Stromal cell of bone marrow (primary cell): ENCODE results near the gene MYOZ3.

Source experiments
- DNase-seq: peaks from one replicate; pipeline ENCODE4 v3.0.0-alpha.2; 2012; ENCODE audit warnings: low read depth

The MYOZ3 gene

DNA sequence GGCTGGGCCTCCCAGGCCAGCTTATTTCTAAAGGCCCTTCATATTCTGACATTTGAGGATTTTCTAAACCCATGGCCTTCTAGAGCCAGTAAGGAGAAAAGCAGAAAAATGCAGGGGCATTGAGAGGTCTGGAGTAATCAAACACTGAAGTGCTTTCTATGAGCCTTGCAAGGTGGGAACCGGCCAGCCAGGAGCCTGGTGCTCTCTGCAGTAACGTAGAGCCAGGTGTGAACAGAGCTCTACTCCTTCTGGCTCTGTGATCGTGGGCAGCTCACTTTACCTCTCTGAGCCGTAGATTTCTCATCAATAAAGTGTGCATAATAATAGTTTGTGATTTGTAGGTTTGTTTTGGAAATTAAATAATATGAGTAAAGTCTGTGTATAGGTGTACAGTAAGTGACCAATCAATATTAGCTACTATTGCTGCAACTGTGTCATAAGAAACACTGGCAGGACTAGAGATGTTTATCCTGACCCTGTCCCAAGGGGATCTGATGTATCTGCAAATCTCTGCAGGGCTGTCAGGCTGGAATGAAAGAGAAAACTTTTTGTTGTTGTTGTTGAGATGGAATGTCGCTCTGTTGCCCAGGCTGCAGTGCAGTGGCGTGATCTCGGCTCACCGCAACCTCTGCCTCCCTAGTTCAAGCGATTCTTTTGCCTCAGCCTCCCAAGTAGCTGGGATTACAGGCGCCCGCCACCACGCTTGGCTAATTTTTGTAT lies 17.9 kb upstream of the MYOZ3 start:
- no peak for DNase-seq

DNA sequence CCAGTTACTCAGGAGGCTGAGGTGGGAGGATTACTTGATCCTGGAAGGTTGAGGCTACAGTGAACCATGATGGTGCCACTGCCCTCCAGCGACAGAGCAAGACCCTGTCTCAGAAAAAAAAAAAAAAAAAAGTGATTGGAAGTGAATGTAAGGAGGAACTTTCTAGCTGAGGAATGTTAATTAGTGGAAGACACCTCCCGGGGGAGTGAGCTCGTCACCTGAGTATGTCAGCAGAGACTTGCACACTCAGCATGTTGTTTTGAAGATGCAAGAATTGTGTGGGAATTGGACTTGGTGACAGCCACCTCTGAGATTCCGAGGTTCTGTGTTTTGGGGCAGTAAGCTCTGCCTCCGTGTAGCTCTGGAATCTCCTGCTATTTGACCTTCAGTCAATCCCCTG lies 17.0 kb upstream of the MYOZ3 start:
- no peak for DNase-seq

DNA sequence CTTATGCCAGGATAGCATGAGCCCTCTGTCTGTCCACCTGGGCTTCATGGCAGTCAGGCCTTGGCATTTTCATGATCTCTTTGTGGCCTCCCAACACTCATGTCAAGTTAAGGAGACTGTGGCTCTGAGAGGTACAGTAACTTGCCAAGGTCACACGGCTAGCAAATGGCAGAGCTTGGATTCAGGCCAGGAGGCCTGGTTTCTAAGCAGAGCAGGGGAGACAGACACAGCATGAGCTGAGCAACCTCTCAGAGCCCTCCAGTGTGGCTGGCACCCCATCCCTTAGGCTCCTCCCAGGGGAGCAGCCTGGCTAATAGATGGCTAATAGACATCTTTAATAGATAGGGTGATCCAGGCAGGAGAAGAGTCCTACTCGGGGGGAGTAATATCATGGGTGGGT lies 16.5 kb upstream of the MYOZ3 start:
- no peak for DNase-seq

DNA sequence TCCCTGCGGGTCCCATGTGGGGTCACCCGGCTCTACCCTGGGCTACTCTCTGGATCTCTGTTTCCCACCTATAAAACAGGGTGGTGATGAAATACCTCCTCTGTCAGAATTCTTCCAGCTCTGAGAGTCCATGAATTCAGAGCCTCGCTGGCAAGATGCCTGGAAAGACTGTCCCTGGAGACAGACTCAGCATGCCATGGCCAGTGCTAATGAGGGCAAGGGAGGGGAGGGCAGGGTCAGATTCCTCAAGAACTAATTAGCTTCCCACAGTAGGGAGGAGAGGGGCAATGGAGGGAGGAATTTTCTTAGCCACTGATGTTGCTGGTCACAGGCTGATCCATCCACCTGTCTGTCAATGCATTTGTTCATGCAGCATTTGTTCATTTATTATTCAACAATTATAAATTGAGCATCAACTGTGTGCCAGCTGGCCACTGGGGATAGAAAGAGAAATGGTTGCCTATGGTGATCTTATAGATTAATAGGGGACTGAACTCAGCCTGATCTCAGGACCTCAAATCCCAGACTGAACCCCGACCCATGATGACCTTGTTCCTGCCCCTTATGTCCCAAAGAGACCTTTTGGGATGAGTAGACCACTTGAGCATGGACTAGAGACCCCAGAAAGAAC lies 15.9 kb upstream of the MYOZ3 start:
- peak; percentile 85 for DNase-seq

DNA sequence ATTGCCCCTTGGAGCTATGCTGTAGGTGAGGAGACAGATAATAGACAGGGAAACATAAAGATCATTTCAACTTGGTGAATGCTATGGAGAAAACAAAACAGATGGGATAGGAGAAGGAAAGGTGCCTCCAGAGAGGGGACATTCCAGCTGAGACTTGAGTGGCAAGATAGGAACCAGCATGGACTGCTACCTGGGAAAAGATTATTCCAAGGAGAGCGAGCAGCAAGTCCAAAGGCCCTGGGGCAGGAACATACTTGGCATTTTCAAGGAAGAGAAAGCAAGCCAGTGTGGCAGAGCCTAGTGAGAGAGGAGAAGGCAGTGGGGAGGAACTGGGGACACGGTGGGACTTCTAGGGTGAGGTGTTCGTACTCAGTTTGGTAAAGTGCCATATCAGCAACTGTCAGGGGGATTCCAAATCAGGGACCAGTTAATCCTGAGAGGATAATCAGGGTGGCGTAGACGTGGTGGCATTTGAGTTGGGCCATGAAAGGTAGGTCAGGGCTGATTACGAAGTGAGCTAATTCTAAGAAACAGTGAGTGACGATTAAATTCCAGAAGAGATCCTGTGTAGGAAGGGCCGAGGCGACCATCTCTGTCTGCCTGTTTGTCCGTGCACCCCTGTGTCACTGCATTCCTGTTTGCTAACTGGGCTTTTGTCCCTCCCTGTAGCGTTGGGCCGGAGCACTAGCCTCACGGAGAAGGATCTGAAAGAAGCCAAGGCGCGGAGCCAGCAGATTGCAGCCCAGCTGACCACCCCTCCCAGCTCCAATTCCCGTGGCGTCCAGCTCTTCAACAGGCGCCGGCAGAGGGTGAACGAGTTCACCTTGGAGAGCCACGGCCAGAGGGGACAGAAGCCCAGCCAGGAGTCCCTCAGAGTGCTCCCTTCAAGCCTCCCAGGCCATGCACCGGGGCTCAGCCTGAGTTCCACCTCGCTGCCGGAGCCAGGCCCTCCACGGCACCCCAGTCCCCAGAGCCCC lies 13.5 kb upstream of the MYOZ3 start:
- no peak for DNase-seq

DNA sequence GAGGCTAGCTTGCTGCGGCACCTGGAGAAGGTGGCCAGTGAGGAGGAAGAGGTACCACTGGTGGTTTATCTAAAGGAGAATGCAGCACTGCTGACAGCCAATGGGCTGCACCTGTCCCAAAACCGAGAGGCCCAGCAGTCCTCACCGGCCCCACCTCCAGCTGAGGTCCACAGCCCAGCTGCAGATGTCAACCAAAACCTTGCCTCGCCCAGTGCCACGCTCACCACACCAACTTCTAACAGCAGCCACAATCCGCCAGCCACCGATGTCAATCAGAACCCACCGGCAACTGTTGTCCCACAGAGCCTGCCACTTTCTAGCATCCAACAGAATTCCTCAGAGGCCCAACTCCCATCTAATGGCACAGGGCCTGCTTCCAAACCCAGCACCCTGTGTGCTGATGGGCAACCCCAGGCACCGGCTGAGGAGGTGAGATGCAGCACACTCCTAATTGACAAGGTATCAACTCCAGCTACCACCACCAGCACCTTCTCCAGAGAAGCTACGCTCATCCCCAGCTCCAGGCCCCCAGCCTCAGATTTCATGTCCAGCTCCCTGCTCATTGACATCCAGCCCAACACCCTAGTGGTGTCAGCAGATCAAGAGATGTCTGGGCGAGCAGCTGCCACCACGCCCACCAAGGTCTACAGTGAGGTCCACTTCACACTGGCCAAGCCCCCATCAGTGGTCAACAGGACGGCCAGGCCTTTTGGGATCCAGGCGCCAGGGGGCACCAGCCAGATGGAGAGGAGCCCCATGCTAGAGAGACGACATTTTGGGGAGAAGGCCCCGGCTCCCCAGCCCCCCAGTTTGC lies 12.6 kb upstream of the MYOZ3 start:
- DNase-seq: no peak

DNA sequence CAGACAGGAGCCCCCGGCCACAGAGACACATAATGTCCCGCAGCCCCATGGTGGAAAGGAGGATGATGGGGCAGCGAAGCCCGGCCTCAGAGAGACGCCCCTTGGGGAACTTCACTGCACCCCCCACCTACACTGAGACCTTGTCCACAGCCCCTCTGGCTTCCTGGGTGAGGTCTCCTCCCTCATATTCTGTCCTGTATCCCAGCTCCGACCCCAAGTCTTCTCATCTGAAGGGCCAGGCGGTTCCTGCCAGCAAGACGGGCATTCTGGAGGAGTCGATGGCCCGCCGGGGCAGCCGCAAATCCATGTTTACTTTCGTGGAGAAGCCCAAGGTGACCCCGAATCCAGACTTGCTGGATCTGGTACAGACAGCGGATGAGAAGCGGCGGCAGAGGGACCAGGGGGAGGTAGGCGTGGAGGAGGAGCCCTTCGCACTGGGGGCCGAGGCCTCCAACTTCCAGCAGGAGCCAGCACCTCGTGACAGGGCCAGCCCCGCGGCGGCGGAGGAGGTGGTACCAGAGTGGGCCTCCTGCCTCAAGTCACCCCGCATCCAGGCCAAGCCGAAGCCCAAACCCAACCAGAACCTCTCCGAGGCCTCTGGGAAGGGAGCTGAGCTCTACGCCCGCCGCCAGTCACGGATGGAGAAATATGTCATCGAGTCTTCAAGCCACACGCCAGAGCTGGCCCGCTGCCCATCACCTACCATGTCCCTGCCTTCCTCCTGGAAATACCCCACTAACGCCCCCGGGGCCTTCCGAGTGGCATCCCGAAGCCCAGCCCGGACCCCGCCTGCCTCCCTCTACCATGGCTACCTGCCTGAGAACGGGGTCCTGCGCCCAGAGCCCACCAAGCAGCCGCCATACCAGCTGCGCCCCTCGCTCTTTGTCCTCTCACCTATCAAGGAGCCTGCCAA lies 11.7 kb upstream of the MYOZ3 start:
- DNase-seq: no peak

DNA sequence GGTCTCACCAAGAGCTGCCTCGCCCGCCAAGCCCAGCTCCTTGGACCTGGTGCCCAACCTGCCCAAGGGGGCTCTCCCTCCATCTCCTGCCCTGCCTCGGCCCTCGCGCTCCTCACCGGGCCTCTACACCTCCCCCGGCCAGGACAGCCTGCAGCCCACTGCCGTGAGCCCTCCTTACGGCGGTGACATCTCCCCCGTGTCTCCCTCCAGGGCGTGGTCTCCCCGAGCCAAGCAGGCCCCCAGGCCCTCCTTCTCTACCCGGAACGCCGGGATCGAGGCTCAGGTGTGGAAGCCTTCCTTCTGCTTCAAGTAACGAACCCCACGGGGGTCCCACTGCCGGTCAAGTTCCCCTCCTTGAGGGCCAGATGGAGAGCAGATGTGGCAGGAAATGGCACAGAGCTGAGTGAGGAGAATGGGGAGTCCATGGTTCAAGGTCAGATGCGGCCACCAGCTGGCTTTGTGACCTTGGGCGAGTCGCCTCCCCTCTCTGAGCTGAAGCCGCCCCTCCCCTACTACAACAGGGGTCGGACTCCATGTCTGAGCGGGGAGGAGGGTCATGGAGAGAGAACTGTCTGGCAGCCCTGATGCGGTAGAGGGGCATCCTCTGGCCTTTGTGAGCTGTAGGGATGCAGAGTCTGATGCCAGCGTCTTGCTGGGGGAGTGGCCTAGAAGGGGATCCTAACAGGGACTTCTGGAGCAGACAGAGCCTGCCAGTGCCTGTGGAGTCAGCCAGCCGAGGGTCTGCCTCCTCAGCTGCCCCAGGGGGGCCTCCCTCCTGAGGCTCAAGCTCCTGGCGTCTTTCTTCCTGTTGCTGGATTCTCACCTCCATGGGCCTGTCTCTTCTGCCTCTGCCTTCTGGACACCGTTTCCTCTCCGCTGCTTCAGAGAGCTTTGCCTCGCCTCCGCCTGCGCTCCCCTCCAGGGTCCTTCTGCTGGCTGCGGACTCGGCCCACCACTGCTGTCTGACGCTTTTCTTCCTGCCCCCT lies 10.7 kb upstream of the MYOZ3 start:
- DNase-seq: no peak

DNA sequence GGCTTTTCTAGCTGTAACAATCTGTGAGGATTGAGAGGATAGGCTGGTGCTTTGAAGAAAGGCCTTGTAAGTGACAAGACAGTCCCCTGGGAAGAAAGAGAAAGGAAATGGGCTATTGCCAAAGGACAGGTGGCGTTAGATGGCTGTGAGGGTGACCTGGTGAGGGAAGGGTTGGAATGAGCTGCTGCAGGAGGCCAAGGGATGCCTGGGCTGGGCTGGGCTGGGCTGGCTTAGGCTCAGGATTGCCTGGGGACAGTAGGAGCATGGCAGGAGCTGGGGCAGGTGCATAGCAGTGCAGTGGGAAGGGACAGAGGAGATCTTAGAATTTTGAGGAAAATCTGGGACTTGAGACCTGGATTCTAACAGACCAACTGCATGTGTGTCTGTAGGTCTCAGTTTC lies 9.7 kb upstream of the MYOZ3 start:
- no peak for DNase-seq

DNA sequence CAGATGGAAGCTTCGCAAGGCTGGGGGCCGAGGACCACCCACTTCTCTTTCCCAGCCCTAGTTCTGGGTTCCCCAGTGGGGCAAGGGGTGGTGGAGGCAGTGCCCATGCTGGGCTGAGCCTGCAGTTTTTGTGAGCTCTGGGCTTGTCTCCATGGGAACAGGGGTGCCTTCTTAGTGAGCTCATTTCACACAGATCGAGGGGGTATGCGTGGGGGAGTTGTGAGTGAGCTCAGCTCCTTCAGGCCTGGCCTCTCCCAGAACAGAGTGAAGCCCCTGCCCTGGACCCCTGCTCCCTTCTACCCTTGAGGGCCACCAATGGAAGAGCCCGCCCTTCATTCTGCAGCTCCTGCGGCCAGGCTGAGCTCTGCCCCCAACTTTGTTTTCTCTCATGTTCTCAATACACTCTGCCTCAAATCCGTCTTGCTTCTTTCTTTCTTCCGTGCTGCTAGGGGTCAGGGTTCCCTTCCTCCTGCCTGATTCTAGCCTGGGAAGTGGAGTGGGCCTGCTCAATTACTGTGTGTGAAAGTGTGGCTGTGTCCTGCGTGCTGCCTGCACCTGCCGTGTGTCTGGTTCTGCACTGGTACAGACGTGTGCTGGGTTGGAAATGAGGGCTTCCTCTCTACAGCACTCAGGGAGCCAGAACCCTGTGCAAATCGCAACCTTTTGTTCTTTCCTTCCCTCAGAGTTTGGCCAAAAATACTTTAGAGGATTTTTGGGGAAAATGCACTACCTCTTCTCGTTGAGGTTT lies 9.0 kb upstream of the MYOZ3 start:
- DNase-seq: no peak

DNA sequence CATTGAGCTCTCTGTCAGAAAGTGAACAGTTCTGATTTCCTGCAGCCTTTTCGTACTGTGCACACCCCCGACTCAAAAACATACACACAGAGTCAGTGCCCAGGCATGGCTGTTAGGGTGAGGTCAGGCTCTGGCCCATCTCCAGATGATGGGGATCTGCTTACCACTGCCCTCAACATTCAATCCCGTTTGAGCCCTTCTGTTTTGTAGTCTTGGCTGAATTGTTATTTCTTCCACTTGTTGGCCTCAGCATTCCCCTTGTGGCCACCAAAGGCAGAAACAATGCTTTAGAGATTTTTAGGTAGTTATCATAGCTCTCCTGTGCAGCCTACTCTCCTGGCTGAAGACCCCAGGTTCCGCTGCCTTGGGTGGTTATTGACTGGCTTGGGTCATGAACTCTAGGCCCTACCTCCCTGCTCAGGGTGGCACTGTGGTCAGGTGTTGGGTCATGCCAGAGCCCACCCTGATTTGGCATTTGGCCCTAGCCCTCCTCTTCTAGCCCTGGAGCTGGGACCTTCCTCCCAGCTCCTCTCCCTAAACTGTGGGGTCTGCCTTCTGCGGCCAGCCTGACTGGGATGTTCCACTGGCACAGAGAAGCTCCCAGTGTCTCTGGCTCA lies 7.8 kb upstream of the MYOZ3 start:
- no peak for DNase-seq

DNA sequence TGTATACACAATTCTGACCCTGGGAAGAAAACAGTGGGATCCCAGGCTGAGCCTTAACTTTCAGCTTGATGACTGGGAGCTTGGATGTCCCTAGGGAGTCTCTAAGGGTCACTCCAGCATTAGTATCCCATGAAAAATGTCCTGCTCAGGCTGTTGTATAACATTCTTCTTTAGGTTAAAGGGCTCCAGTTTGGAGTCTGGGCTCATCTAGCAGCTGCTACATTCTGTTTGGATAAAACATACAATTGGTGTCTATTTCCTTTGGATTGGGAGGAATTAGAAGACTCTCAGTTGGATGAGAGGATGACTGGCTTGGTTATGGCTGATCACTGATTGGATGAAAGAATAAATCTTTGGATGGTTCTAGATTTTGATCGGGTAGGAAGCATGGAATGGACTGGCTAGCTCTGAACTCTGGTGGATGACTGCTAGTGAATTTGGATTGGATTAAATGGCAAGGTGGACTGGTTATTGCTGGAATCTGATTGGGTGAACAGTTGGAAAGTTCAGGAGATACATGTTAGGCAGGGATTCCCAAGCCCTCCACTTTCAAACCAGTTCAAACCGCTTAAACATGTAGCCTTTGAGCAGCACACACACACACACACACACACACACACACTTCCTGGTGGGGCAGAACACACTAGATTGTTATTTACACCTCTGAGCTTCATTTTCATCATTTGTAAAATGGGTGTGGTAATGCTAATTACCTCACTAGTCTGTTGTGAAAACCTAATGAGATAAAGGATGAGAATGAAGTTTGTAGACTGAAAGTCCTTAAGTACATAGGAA lies 7.1 kb upstream of the MYOZ3 start:
- no peak for DNase-seq

DNA sequence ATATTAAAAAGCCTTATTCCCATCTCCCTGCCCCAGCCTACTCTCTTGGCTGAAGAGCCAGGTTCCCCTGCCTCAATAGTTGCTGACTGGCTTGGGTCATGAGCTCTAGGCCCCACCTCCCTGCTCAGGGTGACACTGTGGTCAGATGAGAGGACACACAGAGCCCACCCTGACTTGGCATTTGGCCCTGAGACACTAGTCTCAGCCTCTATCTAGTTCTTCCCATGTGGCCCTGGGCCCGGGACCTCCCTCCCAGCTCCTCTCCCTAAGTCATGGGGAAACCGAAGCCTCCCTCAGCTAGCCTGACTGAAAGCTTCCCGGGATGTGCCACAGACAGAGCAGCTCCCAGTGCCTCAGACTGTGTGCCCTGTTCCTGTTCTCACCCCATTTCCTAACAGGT lies 5.8 kb upstream of the MYOZ3 start:
- DNase-seq: no peak

DNA sequence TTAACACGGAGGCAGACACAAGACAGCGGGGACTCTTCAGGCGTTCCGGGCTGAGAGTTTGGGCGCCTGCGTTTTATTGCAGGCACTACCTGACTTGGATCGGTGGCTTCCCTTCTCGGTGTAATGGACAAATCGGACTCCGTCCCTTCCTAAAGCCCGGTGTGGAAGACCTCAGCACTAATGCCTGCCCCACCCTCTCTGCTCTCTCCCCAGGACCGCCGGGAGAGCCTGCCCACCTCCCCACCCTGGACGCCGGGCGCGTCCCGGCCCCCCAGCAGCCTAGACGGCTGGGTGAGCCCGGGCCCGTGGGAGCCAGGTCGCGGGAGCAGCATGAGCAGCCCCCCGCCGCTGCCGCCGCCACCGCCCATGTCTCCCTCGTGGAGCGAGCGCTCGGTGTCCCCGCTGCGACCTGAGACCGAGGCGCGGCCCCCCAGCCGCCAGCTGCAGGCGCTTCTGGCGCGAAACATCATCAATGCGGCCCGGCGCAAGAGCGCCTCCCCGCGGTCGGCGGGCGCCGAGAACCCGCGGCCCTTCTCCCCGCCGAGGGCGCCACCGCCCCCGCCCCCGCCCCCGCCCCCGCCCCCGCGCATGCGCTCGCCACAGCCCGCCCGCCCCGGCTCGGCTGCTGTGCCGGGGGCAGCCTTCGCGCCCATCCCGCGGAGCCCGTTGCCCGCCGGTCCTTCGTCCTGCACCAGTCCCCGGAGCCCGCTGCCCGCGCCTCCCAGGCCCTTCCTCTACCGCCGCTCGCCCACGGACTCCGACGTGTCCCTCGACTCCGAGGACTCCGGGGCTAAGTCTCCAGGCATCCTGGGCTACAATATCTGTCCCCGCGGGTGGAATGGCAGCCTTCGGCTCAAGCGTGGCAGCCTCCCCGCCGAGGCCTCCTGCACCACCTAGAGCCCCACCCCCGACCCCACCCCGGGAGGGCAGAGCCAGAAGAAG lies 4.6 kb upstream of the MYOZ3 start:
- DNase-seq: no peak

DNA sequence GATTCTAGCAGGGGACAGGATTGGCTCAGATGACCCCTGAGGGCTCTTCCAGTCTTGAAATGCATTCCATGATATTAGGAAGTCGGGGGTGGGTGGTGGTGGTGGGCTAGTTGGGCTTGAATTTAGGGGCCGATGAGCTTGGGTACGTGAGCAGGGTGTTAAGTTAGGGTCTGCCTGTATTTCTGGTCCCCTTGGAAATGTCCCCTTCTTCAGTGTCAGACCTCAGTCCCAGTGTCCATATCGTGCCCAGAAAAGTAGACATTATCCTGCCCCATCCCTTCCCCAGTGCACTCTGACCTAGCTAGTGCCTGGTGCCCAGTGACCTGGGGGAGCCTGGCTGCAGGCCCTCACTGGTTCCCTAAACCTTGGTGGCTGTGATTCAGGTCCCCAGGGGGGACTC lies 2.9 kb upstream of the MYOZ3 start:
- no peak for DNase-seq

DNA sequence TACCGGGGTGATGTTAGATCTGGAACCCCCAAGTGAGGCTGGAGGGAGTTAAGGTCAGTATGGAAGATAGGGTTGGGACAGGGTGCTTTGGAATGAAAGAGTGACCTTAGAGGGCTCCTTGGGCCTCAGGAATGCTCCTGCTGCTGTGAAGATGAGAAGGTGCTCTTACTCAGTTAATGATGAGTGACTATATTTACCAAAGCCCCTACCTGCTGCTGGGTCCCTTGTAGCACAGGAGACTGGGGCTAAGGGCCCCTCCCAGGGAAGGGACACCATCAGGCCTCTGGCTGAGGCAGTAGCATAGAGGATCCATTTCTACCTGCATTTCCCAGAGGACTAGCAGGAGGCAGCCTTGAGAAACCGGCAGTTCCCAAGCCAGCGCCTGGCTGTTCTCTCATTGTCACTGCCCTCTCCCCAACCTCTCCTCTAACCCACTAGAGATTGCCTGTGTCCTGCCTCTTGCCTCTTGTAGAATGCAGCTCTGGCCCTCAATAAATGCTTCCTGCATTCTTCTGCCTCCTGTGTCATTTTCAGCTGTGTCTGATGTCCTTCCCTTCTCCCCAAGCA lies 2.3 kb upstream of the MYOZ3 start:
- DNase-seq: no peak
